Measurements from ENCODE around the gene ZEB2. TPM values are rescaled to one million over a fixed set of nuclear protein-coding genes. Genes with fewer than 3 reads are reported as not detected.
A peak's percentile ranks its signal among the peaks of the same experiment; 100 is the strongest.

ZEB2 gene
- total RNA-seq, 4 donors from 2014 or later = 12.4 to 149 (median 29.9) TPM

- H3K4me1 ChIP-seq = peaks cover 0 to 11% (median 0%) of the 10 kb centered on the region in 4 donors
- no peaks in the 10 kb centered on the region for H3K36me3 ChIP-seq
- no peak for DNase-seq
- peak overlapping the region; percentile 67 to 93 (median 86) for H3K27ac ChIP-seq
- TF ChIP-seq POLR2A (IDR thresholded peaks at IDR 0.05) = no peak
- TF ChIP-seq CTCF (IDR thresholded peaks at IDR 0.05) = no peak
- H3K9me3 ChIP-seq = no peaks in the 10 kb centered on the region
- peak overlapping the region in 2 of 4 donors; percentile 31 to 59 for H3K4me3 ChIP-seq
- H3K27me3 ChIP-seq = no peaks in the 10 kb centered on the region
Observed at GRCh38 chr2:144511937-144512336, 8.0 kb downstream of the ZEB2 start.

GRCh38 chr2:144511226-144511810 is 8.6 kb downstream of the ZEB2 start:
- H3K27me3 ChIP-seq = no peaks in the 10 kb centered on the region
- peak overlapping the region; percentile 61 to 93 (median 78) for H3K27ac ChIP-seq
- no peaks in the 10 kb centered on the region for H3K36me3 ChIP-seq
- no peak for DNase-seq
- H3K9me3 ChIP-seq = no peaks in the 10 kb centered on the region
- TF ChIP-seq CTCF (IDR thresholded peaks at IDR 0.05) = no peak
- TF ChIP-seq POLR2A (IDR thresholded peaks at IDR 0.05) = no peak
- peak overlapping the region in 2 of 4 donors; percentile 29 to 31 for H3K4me3 ChIP-seq
- H3K4me1 ChIP-seq = peaks cover 0 to 11% (median 0%) of the 10 kb centered on the region in 4 donors

GRCh38 chr2:144510294-144510991 is 9.5 kb downstream of the ZEB2 start:
- Histone ChIP-seq H3K27me3 (no peaks in the 10 kb centered on the region), H3K9me3 (no peaks in the 10 kb centered on the region), H3K27ac (peak overlapping the region; percentile 61 to 93 (median 78)), H3K36me3 (no peaks in the 10 kb centered on the region), H3K4me1 (peaks cover 0 to 10% (median 4%) of the 10 kb centered on the region in 4 donors), H3K4me3 (peak overlapping the region in 1 of 4 donors; percentile 29)
- peak in 2 of 3 donors; percentile 46 for DNase-seq
- TF ChIP-seq POLR2A (IDR thresholded peaks at IDR 0.05) (no peak), CTCF (IDR thresholded peaks at IDR 0.05) (peak in 1 of 6 experiments; percentile 13)

GRCh38 chr2:144509879-144510221 is 10.1 kb downstream of the ZEB2 start:
- TF ChIP-seq POLR2A (IDR thresholded peaks at IDR 0.05) (no peak), CTCF (IDR thresholded peaks at IDR 0.05) (no peak)
- Histone ChIP-seq H3K9me3 (no peaks in the 10 kb centered on the region), H3K27ac (peak overlapping the region; percentile 61 to 93 (median 78)), H3K4me3 (no peak overlapping the region), H3K36me3 (no peaks in the 10 kb centered on the region), H3K4me1 (peaks cover 0 to 7% (median 3%) of the 10 kb centered on the region in 4 donors), H3K27me3 (no peaks in the 10 kb centered on the region)
- no peak for DNase-seq

- Histone ChIP-seq H3K36me3 (no peaks in the 10 kb centered on the region), H3K9me3 (no peaks in the 10 kb centered on the region), H3K27me3 (no peaks in the 10 kb centered on the region), H3K4me3 (peak overlapping the region in 1 of 4 donors; percentile 15), H3K4me1 (peaks cover 0 to 7% (median 3%) of the 10 kb centered on the region in 4 donors), H3K27ac (peak overlapping the region; percentile 61 to 89 (median 72))
- no peak for DNase-seq
- TF ChIP-seq CTCF (IDR thresholded peaks at IDR 0.05) = no peak
- TF ChIP-seq POLR2A (IDR thresholded peaks at IDR 0.05) = no peak
Observed at GRCh38 chr2:144509001-144509878, 10.7 kb downstream of the ZEB2 start.
